ENCODE measurements around the gene SAA1.

DNA sequence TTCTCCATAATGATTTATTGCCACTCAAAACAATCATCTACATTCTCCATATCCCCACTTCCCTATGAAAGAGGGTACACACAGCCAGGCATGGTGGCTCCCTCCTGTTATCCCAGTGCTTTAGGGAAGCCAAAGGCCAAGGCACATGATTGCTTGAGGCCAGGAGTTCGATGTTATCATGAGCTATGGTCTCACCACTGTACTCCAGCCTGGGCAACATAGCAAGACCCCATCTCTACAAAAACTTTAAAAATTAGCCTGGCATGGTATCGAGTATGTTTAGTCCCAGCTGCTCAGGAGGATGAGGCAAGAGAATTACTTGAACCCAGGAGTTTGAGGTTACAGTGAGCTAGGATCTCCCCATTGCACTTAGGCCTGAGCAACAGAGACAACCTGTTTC, 49.8 kb downstream of the SAA1 start:
- TF ChIP-seq, protein P1, sequence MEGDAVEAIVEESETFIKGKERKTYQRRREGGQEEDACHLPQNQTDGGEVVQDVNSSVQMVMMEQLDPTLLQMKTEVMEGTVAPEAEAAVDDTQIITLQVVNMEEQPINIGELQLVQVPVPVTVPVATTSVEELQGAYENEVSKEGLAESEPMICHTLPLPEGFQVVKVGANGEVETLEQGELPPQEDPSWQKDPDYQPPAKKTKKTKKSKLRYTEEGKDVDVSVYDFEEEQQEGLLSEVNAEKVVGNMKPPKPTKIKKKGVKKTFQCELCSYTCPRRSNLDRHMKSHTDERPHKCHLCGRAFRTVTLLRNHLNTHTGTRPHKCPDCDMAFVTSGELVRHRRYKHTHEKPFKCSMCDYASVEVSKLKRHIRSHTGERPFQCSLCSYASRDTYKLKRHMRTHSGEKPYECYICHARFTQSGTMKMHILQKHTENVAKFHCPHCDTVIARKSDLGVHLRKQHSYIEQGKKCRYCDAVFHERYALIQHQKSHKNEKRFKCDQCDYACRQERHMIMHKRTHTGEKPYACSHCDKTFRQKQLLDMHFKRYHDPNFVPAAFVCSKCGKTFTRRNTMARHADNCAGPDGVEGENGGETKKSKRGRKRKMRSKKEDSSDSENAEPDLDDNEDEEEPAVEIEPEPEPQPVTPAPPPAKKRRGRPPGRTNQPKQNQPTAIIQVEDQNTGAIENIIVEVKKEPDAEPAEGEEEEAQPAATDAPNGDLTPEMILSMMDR (IDR thresholded peaks at IDR 0.05; ENCODE audit: low read length), result no peak
- TF ChIP-seq EZH2 (IDR thresholded peaks at IDR 0.05; ENCODE audit: borderline replicate concordance, low read length), result no peak

Data from OCI-LY1 (cell line).